K562 (cell line): ENCODE results near the gene BCAR3. TPM values are rescaled to one million over a fixed set of nuclear protein-coding genes. Genes with fewer than 3 reads are reported as not detected.

Experiments used
- ETV6 ChIP-seq, 3 experiments: fragments of 150-350 bp in 1 of 3; sonication (generic) in 1 of 3; formaldehyde crosslinking in 1 of 3; IDR thresholded peaks; 2 replicates each; pipeline versions ENCODE4 v1.6.1 to v1.8.0; 2014 to 2022; ENCODE audit warnings: borderline replicate concordance in 2 of 3, low read depth in 2 of 3, antibody characterized with exemption in 1 of 3, low read length in 1 of 3, mild to moderate bottlenecking in 1 of 3, missing genetic modification reagents in 1 of 3
- FOXA1 ChIP-seq: fragments of 450-650 bp; IDR thresholded peaks from 2 replicates; pipeline ENCODE4 v1.6.1; 2016; ENCODE audit warnings: mild to moderate bottlenecking, borderline replicate concordance
- GABPB1 ChIP-seq: sonication (generic); formaldehyde crosslinking; IDR thresholded peaks from 2 replicates; pipeline ENCODE4 v1.8.0; 2022; ENCODE audit warnings: mild to moderate bottlenecking, missing genetic modification reagents
- MYC ChIP-seq, 2 experiments: fragments of 250-450 bp in 1 of 2; sonication (Bioruptor Pico) in 1 of 2; IDR thresholded peaks; 2 replicates each; pipeline versions ENCODE4 v1.5.1 to v1.6.1; 2012 to 2021; ENCODE audit warnings: low read depth in 2 of 2, borderline replicate concordance in 1 of 2, improper control_type of control experiment in 1 of 2, low read length in 1 of 2, mild to moderate bottlenecking in 1 of 2, moderate library complexity in 1 of 2
- SMC3 ChIP-seq: conservative IDR thresholded peaks from 2 replicates; pipeline ENCODE4 v1.6.1; 2011; ENCODE audit warnings: low read depth, low read length, improper control_type of control experiment; ENCODE audit not compliant: insufficient read depth
- ZNF24 ChIP-seq: fragments of 450-650 bp; IDR thresholded peaks from 2 replicates; pipeline ENCODE4 v1.6.1; 2016
- polyA plus RNA-seq, 8 experiments: library from polyadenylated mRNA; depleted of rRNA in 4 of 8; stranded (reverse) in 5 of 8; unstranded in 3 of 8; fragments of >200 nt; fragmentation: Nextera tagmentation in 2 of 8; fragmentation: Illumina TruSeq in 1 of 8; extraction: Ambion mirVana in 2 of 8; extraction: Trizol in 1 of 8; gene quantifications; 2 replicates each; pipeline versions ENCODE4 v1.2.1 to v1.2.3, GENCODE V29; 2011 to 2014; ENCODE audit warnings: inconsistent platforms in 1 of 8, missing spikeins in 1 of 8
- total RNA-seq, 7 experiments: library from RNA; depleted of rRNA in 6 of 7; stranded (reverse); fragments of >200 nt in 6 of 7; fragmentation: Illumina TruSeq in 2 of 7; extraction: Trizol in 2 of 7; gene quantifications; 2 replicates each; pipeline versions ENCODE4 v1.2.1 to v1.2.3, GENCODE V29; 2011 to 2021; ENCODE audit warnings: low replicate concordance in 1 of 7
- TF ChIP-seq, protein P1 (sequence below), 2 experiments: fragments of 450-650 bp; formaldehyde crosslinking in 1 of 2; IDR thresholded peaks; 2 replicates each; pipeline versions ENCODE4 v1.4.0 to v1.6.1; 2014 to 2020; ENCODE audit warnings: mild to moderate bottlenecking in 2 of 2, borderline replicate concordance in 1 of 2, low read depth in 1 of 2
- TF ChIP-seq, protein P2 (sequence below): sonication (generic); formaldehyde crosslinking; IDR thresholded peaks from 2 replicates; pipeline ENCODE4 v1.8.1; 2023; ENCODE audit warnings: mild to moderate bottlenecking, missing genetic modification reagents, moderate library complexity
- TF ChIP-seq, protein P3 (sequence below): fragments of 200-800 bp; sonication (Bioruptor generic); IDR thresholded peaks from 2 replicates; pipeline ENCODE4 v1.6.1; 2017; ENCODE audit warnings: missing genetic modification characterization, missing compliant biosample characterization

The BCAR3 gene
- total and polyA plus RNA-seq, 9 of the 15 experiments (the other 6 are each of a cell fraction or from before 2014, with no cell fraction given) = 1.8 to 6.3 (median 3.8) TPM

DNA sequence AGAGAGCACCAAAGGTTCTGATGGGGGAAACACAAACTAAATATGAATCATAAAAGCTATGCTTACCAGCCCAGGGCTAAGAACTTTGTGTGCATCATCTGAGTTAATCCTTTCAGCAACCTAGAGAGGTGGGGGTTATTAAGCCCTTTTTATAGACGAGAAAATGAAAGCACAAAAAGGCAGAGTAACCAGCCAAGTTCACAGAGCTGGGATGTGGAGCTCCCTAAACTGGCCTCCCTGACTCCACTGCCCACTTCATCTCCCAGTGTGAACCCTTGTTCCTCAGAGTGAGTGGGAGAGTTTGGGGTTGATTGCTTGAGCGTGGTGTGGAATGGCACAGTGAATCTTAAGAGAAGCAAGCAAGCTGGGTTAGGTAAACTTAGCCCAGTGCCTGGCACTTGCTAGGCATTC is 10.8 kb upstream of the BCAR3 start (continued):
- TF ChIP-seq, protein P1, sequence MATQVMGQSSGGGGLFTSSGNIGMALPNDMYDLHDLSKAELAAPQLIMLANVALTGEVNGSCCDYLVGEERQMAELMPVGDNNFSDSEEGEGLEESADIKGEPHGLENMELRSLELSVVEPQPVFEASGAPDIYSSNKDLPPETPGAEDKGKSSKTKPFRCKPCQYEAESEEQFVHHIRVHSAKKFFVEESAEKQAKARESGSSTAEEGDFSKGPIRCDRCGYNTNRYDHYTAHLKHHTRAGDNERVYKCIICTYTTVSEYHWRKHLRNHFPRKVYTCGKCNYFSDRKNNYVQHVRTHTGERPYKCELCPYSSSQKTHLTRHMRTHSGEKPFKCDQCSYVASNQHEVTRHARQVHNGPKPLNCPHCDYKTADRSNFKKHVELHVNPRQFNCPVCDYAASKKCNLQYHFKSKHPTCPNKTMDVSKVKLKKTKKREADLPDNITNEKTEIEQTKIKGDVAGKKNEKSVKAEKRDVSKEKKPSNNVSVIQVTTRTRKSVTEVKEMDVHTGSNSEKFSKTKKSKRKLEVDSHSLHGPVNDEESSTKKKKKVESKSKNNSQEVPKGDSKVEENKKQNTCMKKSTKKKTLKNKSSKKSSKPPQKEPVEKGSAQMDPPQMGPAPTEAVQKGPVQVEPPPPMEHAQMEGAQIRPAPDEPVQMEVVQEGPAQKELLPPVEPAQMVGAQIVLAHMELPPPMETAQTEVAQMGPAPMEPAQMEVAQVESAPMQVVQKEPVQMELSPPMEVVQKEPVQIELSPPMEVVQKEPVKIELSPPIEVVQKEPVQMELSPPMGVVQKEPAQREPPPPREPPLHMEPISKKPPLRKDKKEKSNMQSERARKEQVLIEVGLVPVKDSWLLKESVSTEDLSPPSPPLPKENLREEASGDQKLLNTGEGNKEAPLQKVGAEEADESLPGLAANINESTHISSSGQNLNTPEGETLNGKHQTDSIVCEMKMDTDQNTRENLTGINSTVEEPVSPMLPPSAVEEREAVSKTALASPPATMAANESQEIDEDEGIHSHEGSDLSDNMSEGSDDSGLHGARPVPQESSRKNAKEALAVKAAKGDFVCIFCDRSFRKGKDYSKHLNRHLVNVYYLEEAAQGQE (IDR thresholded peaks at IDR 0.05; ENCODE audit: borderline replicate concordance) = no peak
- TF ChIP-seq, protein P1 (CRISPR knock-in tag; IDR thresholded peaks at IDR 0.05; ENCODE audit: low read depth) = no peak
- TF ChIP-seq MYC (IDR thresholded peaks at IDR 0.05; ENCODE audit: low read depth, low read length) (no peak), MYC (CRISPR knock-in tag; IDR thresholded peaks at IDR 0.05; ENCODE audit: borderline replicate concordance, low read depth) (no peak), SMC3 (no peak), FOXA1 (no peak), GABPB1 (CRISPR knock-in tag) (no peak), ETV6 (IDR thresholded peaks at IDR 0.05; ENCODE audit: borderline replicate concordance in 1 of 2, low read depth in 2 of 2, low read length in 1 of 2) (no peak), ETV6 (CRISPR knock-in tag; IDR thresholded peaks at IDR 0.05; ENCODE audit: borderline replicate concordance) (no peak), ZNF24 (no peak)
- TF ChIP-seq, protein P2, sequence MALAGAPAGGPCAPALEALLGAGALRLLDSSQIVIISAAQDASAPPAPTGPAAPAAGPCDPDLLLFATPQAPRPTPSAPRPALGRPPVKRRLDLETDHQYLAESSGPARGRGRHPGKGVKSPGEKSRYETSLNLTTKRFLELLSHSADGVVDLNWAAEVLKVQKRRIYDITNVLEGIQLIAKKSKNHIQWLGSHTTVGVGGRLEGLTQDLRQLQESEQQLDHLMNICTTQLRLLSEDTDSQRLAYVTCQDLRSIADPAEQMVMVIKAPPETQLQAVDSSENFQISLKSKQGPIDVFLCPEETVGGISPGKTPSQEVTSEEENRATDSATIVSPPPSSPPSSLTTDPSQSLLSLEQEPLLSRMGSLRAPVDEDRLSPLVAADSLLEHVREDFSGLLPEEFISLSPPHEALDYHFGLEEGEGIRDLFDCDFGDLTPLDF (CRISPR knock-in tag) = no peak
- TF ChIP-seq, protein P3, sequence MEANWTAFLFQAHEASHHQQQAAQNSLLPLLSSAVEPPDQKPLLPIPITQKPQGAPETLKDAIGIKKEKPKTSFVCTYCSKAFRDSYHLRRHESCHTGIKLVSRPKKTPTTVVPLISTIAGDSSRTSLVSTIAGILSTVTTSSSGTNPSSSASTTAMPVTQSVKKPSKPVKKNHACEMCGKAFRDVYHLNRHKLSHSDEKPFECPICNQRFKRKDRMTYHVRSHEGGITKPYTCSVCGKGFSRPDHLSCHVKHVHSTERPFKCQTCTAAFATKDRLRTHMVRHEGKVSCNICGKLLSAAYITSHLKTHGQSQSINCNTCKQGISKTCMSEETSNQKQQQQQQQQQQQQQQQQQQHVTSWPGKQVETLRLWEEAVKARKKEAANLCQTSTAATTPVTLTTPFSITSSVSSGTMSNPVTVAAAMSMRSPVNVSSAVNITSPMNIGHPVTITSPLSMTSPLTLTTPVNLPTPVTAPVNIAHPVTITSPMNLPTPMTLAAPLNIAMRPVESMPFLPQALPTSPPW (CRISPR knock-in tag) = no peak
